GM18951 (cell line): Measurements from ENCODE around the gene HDAC4.
A peak's percentile ranks its signal among the peaks of the same experiment; 100 is the strongest.

Experiments
- POLR2A ChIP-seq: IDR thresholded peaks from 4 replicates; pipeline ENCODE4 v1.6.1; 2011; ENCODE audit warnings: mild to moderate bottlenecking; ENCODE audit not compliant: insufficient read length, insufficient read depth; ENCODE audit errors: extremely low read depth
- in situ Hi-C: fragments of 300-500 bp; cut with MboI; formaldehyde crosslinking; loops from one replicate; pipeline ENCODE4 v1.12.0; 2022; ENCODE audit warnings: low sequenced_read_pairs, mixed read lengths, inconsistent platforms; ENCODE audit not compliant: unreplicated experiment

The HDAC4 gene

GRCh38 chr2:239412905-239413603 lies 12.2 kb upstream of the HDAC4 start:
- no peak for TF ChIP-seq POLR2A
- in situ Hi-C loops, result no loop called here

- in situ Hi-C loops, result no loop called here
- no peak for TF ChIP-seq POLR2A
These were observed 10.9 kb upstream of the HDAC4 start for GRCh38 chr2:239411549-239412319.

- TF ChIP-seq POLR2A, result no peak
- in situ Hi-C loops, result no loop called here
These were observed 10.3 kb upstream of the HDAC4 start for GRCh38 chr2:239411117-239411516.

- in situ Hi-C loops, result no loop called here
- TF ChIP-seq POLR2A, result no peak
These were observed 9.2 kb upstream of the HDAC4 start for GRCh38 chr2:239409976-239410375.

- no peak for TF ChIP-seq POLR2A
These were observed 6.3 kb upstream of the HDAC4 start for GRCh38 chr2:239407112-239407511.

GRCh38 chr2:239406316-239406995 lies 5.6 kb upstream of the HDAC4 start:
- in situ Hi-C loops, result no loop called here

More at GRCh38 chr2:239407112-239407511, 6.3 kb upstream of the HDAC4 start:
- in situ Hi-C loops, result no loop called here

GRCh38 chr2:239405071-239405470 lies 4.3 kb upstream of the HDAC4 start:
- TF ChIP-seq POLR2A, result no peak

More at GRCh38 chr2:239406316-239406995, 5.6 kb upstream of the HDAC4 start:
- TF ChIP-seq POLR2A, result no peak

GRCh38 chr2:239402666-239403065 lies 1.8 kb upstream of the HDAC4 start:
- in situ Hi-C loops, result no loop called here
- no peak for TF ChIP-seq POLR2A

More at GRCh38 chr2:239405071-239405470, 4.3 kb upstream of the HDAC4 start:
- in situ Hi-C loops, result no loop called here

GRCh38 chr2:239401881-239402233 lies 1.0 kb upstream of the HDAC4 start:
- in situ Hi-C loops, result no loop called here

GRCh38 chr2:239401067-239401880 lies 454 bp upstream of the HDAC4 start:
- in situ Hi-C loops, result no loop called here
- peak; percentile 98 for TF ChIP-seq POLR2A

More at GRCh38 chr2:239401881-239402233, 1.0 kb upstream of the HDAC4 start:
- TF ChIP-seq POLR2A, result no peak

- in situ Hi-C loops, result no loop called here
- TF ChIP-seq POLR2A, result no peak
These were observed 762 bp downstream of the HDAC4 start for GRCh38 chr2:239399921-239400595.

GRCh38 chr2:239399433-239399920 lies 1.3 kb downstream of the HDAC4 start:
- in situ Hi-C loops, result no loop called here
- no peak for TF ChIP-seq POLR2A
